Measurements from ENCODE around the gene UGT1A9.

The UGT1A9 gene

GRCh38 chr2:233756429-233757081 is 84.9 kb downstream of the UGT1A9 start:
- in situ Hi-C loops (cut with MboI; ENCODE audit: low sequenced_read_pairs), result no loop called here

- in situ Hi-C loops (cut with MboI; ENCODE audit: low sequenced_read_pairs), result no loop called here
Measured at GRCh38 chr2:233758141-233758540, 86.4 kb downstream of the UGT1A9 start.

- in situ Hi-C loops (cut with MboI; ENCODE audit: low sequenced_read_pairs), result no loop called here
Measured at GRCh38 chr2:233758849-233759248, 87.2 kb downstream of the UGT1A9 start.

- in situ Hi-C loops (cut with MboI; ENCODE audit: low sequenced_read_pairs), result no loop called here
Measured at GRCh38 chr2:233760043-233760442, 88.3 kb downstream of the UGT1A9 start, which contains the start of gene UGT1A1. TSS of gene UGT1A1 (plus strand) at chr2:233760270. CDS start at chr2:233760288, 18 bp downstream.

GRCh38 chr2:233761040-233761769 is 89.5 kb downstream of the UGT1A9 start:
- in situ Hi-C loops (cut with MboI; ENCODE audit: low sequenced_read_pairs), result no loop called here

- in situ Hi-C loops (cut with MboI; ENCODE audit: low sequenced_read_pairs), result no loop called here
Measured at GRCh38 chr2:233764264-233764663, 92.6 kb downstream of the UGT1A9 start.

- in situ Hi-C loops (cut with MboI; ENCODE audit: low sequenced_read_pairs), result no loop called here
Measured at GRCh38 chr2:233764761-233765160, 93.1 kb downstream of the UGT1A9 start.

- in situ Hi-C loops (cut with MboI; ENCODE audit: low sequenced_read_pairs), result no loop called here
Measured at GRCh38 chr2:233766416-233766815, 94.7 kb downstream of the UGT1A9 start.

GRCh38 chr2:233768076-233768475 is 96.4 kb downstream of the UGT1A9 start:
- in situ Hi-C loops (cut with MboI; ENCODE audit: low sequenced_read_pairs), result no loop called here

- in situ Hi-C loops (cut with MboI; ENCODE audit: low sequenced_read_pairs), result no loop called here
Measured at GRCh38 chr2:233769260-233769659, 97.6 kb downstream of the UGT1A9 start.

GRCh38 chr2:233772153-233772552 is 100.5 kb downstream of the UGT1A9 start:
- in situ Hi-C loops (cut with MboI; ENCODE audit: low sequenced_read_pairs), result no loop called here

- in situ Hi-C loops (cut with MboI; ENCODE audit: low sequenced_read_pairs), result no loop called here
Measured at GRCh38 chr2:233772583-233772982, 100.9 kb downstream of the UGT1A9 start.

- in situ Hi-C loops (cut with MboI; ENCODE audit: low sequenced_read_pairs), result no loop called here
Measured at GRCh38 chr2:233773854-233774253, 102.2 kb downstream of the UGT1A9 start.

GRCh38 chr2:233775414-233775813 is 103.7 kb downstream of the UGT1A9 start:
- in situ Hi-C loops (cut with MboI; ENCODE audit: low sequenced_read_pairs), result no loop called here

GRCh38 chr2:233778030-233778429 is 106.3 kb downstream of the UGT1A9 start, which contains the start of gene MROH2A:
TSS of gene MROH2A (plus strand) at chr2:233778330. CDS start at chr2:233779359, 1,029 bp downstream.
- in situ Hi-C loops (cut with MboI; ENCODE audit: low sequenced_read_pairs), result no loop called here

GRCh38 chr2:233779722-233780121 is 108.0 kb downstream of the UGT1A9 start:
- in situ Hi-C loops (cut with MboI; ENCODE audit: low sequenced_read_pairs), result no loop called here

GRCh38 chr2:233780771-233781170 is 109.1 kb downstream of the UGT1A9 start:
- in situ Hi-C loops (cut with MboI; ENCODE audit: low sequenced_read_pairs), result no loop called here

GRCh38 chr2:233789554-233789953 is 117.9 kb downstream of the UGT1A9 start:
- in situ Hi-C loops (cut with MboI; ENCODE audit: low sequenced_read_pairs), result no loop called here

GRCh38 chr2:233791151-233791882 is 119.6 kb downstream of the UGT1A9 start:
- in situ Hi-C loops (cut with MboI; ENCODE audit: low sequenced_read_pairs), result no loop called here

- in situ Hi-C loops (cut with MboI; ENCODE audit: low sequenced_read_pairs), result no loop called here
Measured at GRCh38 chr2:233791883-233792329, 120.2 kb downstream of the UGT1A9 start.

GRCh38 chr2:233792720-233793119 is 121.0 kb downstream of the UGT1A9 start:
- in situ Hi-C loops (cut with MboI; ENCODE audit: low sequenced_read_pairs), result no loop called here

Data from HL-60/S4 treated with phorbol 12-myristate 13-acetate at 8.2 ng/mL for 4 days and 3 days (cell line).